DMS79 (cell line): ENCODE results near the gene NUDT6.

Source experiments
- DNase-seq: peaks from one replicate; lab custom pipeline; 2025; lab: John Stamatoyannopoulos, UW

NUDT6 gene

DNA sequence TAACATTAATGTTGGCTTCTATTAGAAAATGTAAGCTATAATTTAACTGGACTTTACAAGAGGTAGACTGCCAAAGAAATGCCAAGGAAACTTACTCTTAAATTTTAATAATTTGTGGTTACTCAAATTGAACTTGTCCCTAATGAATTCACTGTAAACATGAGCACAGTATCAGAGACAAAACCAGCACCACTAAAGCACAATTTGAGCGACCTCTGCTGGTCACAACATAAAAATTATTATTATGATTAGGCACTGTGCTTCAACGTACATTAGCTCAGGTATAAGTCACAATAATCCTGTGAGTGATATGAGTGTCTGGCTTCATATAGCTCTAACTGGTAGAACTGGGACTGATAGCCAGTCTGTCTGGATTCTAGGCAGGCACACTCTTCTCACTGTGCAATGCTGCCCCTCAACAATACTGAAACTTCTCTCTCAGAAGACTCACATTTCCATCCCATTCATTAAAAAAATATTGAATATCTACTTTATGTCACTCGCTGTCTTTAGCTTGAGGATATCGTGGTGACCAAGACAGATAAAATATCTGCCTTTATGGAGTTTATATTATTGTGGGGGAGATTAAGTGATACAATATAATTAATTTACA is 8.0 kb downstream of the NUDT6 start:
- DNase-seq = no peak

GRCh38 chr4:122912810-122913575 is 9.4 kb downstream of the NUDT6 start:
- DNase-seq = no peak

DNA sequence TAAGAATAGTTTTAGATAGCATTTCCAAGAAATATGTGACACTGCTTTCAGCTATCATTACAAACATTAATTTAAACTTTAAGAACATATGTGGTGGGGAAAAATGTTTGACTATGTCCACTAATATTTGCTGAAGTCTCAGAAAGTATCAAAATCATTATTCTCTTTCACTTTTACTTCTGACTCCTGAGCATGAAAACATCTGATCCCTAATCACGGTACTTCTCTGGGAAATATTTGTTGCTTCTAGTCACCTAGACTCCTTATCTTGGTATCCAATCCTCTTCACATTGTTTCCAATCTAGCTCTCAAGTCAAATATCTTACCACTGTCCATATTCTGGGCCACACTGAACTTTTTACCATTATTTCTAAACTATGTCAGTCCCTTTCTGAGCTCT is 10.8 kb downstream of the NUDT6 start:
- no peak for DNase-seq

- DNase-seq = no peak
Measured at GRCh38 chr4:122909683-122910082, 12.7 kb downstream of the NUDT6 start.

- DNase-seq = no peak
Measured at GRCh38 chr4:122908223-122908622, 14.2 kb downstream of the NUDT6 start.

GRCh38 chr4:122906859-122907305 is 15.5 kb downstream of the NUDT6 start:
- DNase-seq = no peak

- DNase-seq = no peak
Measured at GRCh38 chr4:122903766-122904288, 18.6 kb downstream of the NUDT6 start.

DNA sequence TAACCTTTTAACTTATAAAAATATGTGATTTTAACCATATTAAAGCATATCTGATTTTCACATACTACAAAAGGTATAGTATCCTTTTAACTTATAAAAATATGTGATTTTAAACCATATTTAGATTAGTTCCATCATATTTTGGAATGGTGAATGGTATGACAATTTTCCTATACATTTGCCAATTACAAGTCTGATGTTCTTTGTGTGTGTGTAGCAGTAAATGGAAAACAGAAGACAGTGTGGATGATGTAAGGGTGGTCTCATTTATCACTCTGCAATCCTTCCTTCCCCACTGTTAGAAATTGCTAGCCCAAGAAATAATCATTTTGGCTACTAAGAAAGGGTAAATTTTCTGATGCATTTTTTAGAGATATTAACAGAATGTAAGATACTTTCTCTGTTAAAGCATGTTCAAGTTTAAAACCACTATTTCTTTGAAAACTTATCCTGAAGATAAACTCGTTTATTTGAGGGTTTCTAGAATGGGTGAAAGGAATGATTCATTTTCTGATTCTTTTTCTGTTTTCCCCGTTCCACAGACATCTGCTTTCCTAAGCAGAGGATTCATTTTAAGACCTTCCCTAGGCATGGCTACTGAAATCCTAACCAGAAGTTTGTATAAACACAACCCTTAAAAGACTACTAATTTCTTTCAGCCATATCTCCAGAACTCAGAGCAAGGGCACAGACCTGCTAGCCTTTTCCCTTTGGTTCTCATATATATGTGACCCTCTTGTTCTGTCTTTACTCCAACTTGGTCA is 21.0 kb downstream of the NUDT6 start:
- DNase-seq = no peak

DNA sequence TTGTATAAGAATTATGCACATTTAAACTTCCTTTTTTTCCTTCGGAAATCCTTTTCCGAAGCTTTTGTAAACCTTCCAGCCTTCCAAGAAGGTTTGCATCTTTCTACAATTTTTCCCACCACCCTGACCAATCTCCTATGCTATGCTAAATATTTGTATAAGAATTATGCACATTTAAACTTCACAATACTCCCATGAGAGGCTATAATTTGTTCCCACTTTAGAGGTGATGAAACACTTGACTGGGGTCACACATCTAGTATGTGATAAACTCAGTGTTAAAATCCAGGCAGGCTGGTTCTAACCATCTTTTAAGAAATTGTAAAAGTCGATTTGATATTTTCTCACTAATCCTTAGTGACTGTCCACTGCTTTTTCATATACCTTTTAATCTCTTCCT is 22.1 kb downstream of the NUDT6 start:
- no peak for DNase-seq

DNA sequence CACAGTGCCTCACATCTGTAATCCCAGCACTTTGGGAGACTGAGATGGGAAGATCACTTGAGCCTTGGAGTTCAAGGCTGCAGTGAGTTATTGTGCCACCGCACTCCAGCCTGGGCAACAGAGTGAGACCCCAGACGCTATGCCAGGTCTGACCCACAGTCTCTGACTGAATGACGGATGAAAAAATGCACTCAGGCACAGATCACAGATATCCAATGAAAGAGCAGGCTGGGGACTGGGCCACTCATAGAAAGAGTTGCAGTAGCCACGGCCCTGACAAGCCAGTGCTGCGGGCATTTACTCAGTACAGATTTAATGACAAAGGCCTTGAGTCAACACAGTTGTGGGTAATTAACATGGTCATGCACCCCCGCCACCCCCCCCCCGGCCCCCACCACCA is 22.7 kb downstream of the NUDT6 start:
- no peak for DNase-seq

DNA sequence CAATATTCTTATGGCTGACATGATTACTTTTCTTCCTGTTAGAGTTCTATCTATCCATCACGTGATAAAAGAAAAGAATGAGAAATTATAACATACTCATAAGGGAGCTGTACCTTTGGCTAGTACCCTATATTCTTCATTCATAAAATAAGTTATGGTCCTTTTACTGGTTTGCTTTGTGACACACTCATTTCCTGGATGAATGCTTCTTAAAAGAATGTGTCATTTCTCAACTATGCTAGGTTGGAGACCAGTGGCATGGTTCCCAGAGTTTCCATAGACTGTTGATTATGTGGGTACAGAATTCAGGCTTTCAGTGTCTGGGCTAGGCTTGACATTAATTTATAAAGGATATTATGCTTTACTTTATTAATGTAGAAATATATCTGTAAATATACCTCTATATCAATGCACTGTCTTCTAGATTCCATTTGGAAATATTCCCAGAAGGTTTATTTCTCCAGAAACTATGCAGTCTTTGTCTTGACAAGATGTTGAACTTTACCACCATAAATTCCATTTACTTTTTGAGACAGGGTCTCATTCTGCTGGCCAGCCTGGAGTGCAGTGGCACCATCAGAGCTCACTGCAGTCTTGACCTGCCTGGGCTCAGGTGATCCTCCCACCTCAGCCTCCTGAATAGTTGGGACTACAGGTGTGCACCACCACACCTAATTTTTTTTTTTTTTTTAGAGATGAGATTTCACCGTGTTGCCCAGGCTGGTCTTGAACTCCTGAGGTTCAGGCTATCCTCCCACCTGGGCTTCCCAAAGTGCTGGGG is 23.8 kb downstream of the NUDT6 start:
- DNase-seq = no peak

- no peak for DNase-seq
Measured at GRCh38 chr4:122896270-122896669, 26.1 kb downstream of the NUDT6 start.

DNA sequence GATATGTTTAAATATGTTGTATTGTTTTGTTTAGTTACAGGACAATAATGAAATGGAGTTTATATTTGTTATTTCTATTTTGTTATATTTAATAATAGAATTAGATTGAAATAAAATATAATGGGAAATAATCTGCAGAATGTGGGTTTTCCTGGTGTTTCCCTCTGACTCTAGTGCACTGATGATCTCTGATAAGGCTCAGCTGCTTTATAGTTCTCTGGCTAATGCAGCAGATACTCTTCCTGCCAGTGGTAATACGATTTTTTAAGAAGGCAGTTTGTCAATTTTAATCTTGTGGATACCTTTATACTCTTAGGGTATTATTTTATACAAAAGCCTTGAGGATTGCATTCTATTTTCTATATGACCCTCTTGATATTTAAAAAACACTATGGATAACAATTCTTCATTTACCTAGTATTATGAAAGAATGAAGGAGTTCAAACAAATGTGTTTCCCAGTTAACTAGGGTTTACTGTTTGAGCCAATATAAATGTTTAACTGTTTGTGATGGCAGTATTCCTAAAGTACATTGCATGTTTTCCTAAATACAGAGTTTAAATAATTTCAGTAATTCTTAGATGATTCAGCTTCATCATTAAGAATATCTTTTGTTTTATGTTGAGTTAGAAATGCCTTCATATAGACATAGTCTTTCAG is 26.9 kb downstream of the NUDT6 start:
- DNase-seq = no peak

- no peak for DNase-seq
Measured at GRCh38 chr4:122894827-122895226, 27.6 kb downstream of the NUDT6 start.

DNA sequence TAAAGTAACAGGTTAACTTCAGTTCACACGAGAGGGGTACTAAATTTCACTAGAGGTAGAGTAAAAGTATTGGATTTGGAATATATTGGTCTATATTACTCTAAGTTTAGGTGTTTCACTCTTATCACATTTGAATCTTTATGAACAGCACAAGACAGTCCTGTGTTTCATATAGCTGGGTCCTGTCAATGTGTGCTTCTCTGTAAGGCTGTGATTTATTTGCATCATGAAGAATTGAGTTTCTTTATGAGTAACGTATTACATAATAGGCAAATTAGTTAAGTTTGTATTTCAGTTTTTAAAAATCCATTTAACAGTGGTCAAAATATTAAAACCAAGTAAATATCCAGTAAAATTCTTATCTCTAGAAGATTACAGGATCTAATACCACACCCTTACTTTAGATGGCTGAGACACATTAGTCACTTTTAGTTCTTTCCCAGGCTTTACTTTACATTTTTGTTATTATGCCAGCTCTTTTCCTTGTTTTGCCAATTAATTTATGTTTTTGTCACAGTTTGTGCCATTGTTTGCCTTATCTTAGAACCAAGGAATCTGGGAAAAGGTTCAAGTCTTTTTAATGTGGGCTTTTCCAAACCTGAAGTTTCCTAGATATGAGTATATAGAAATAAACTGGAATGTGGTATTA is 32.1 kb downstream of the NUDT6 start:
- DNase-seq = no peak

- no peak for DNase-seq
Measured at GRCh38 chr4:122889726-122890125, 32.7 kb downstream of the NUDT6 start.

DNA sequence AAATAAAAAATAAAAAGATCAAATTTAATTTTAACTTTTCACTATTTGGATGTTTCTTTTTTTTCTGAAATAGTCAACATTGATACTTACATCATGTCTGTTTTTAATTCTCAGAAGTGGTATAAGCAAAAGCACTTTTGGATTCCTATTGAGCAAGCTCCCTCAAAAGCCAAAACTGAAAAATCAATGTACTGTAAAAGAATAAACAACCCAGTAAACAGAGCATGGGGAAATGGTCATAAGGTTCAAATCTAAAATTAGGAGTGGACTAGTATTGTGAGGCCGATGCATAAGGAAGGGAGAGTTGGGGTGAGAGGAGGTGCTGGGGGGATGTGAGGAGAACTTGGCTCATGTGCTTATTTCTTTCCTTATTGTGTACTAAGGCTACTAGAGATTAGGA is 37.9 kb downstream of the NUDT6 start:
- DNase-seq = no peak

GRCh38 chr4:122882857-122883735 is 39.3 kb downstream of the NUDT6 start:
- DNase-seq = no peak

- no peak for DNase-seq
Measured at GRCh38 chr4:122879001-122879400, 43.4 kb downstream of the NUDT6 start.

GRCh38 chr4:122876456-122876855 is 45.9 kb downstream of the NUDT6 start:
- DNase-seq = no peak
